ENCODE results near the gene ROR2. TPM values are rescaled to one million over a fixed set of nuclear protein-coding genes. Genes with fewer than 3 reads are reported as not detected.

Gene ROR2
- total and polyA plus RNA-seq, 2 of the 8 experiments (the other 6 are each of a cell fraction or from before 2014, with no cell fraction given), result 2.7 to 4.3 TPM

GRCh38 chr9:91958174-91958573, 8.1 kb upstream of the ROR2 start:
- Histone ChIP-seq H2BK12ac (ENCODE audit: low read depth, low read length) (no peak overlapping the region), H3K36me3 (ENCODE audit: control insufficient read depth in 2 of 4, insufficient read depth in 4 of 4, low read length in 3 of 4) (no peaks in the 10 kb centered on the region), H3K23ac (ENCODE audit: insufficient read length) (no peak overlapping the region), H3K79me2 (ENCODE audit: control insufficient read depth in 1 of 2, insufficient read depth in 2 of 2, low read length in 2 of 2) (no peaks in the 10 kb centered on the region), H3K27ac (ENCODE audit: low read depth, low read length) (no peak overlapping the region), H2BK5ac (ENCODE audit: low read depth, low read length) (no peak overlapping the region), H2BK15ac (ENCODE audit: low read length) (no peak overlapping the region), H3K4me1 (replicated peaks in 1 of 4; ENCODE audit: control insufficient read depth in 3 of 4, insufficient read depth in 4 of 4, low read length in 3 of 4) (peaks cover 2 to 3% (median 2%) of the 10 kb centered on the region in 4 experiments; a peak in 6 of 7 replicates), H2BK20ac (ENCODE audit: low read length) (no peak overlapping the region), H3K4me2 (ENCODE audit: insufficient read depth in 1 of 2, low read depth in 2 of 2, low read length in 2 of 2) (no peak overlapping the region), H4K20me1 (replicated peaks in 1 of 2; ENCODE audit: control insufficient read depth in 1 of 2, insufficient read depth in 2 of 2, low read length in 2 of 2) (no peaks in the 10 kb centered on the region), H4K91ac (replicated peaks; ENCODE audit: insufficient read length, low read length) (no peak overlapping the region), H2AFZ (ENCODE audit: low read length) (no peak overlapping the region), H3K79me1 (ENCODE audit: low read depth, low read length) (no peaks in the 10 kb centered on the region), H4K8ac (ENCODE audit: extremely low read depth, insufficient read depth, low read length) (no peak overlapping the region), H2BK120ac (replicated peaks; ENCODE audit: low read depth, low read length) (no peak overlapping the region), H3K18ac (ENCODE audit: extremely low read depth, low read length) (no peak overlapping the region), H3K14ac (ENCODE audit: insufficient read length) (no peak overlapping the region), H3K4ac (replicated peaks; ENCODE audit: insufficient read length, low read depth, low read length) (no peak overlapping the region), H3K4me3 (ENCODE audit: extremely low read depth in 1 of 4, insufficient read depth in 2 of 4, low read depth in 3 of 4, low read length in 4 of 4) (no peak overlapping the region), H2AK5ac (ENCODE audit: low read depth, low read length) (no peak overlapping the region), H3K9me3 (ENCODE audit: insufficient read depth in 2 of 2, low read depth in 1 of 2, low read length in 1 of 2) (peaks cover 0 to 4% of the 10 kb centered on the region in 2 experiments; a peak in 1 of 4 replicates), H3K9ac (replicated peaks in 1 of 4; ENCODE audit: extremely low read depth in 1 of 4, low read depth in 3 of 4, low read length in 3 of 4) (no peak overlapping the region), H4K5ac (ENCODE audit: insufficient read length, low read depth, low read length) (no peak overlapping the region), H3K23me2 (ENCODE audit: low read depth, low read length) (no peaks in the 10 kb centered on the region), H3K27me3 (replicated peaks in 1 of 4; ENCODE audit: control insufficient read depth in 3 of 4, extremely low read depth in 1 of 4, insufficient read depth in 3 of 4, low read length in 3 of 4) (0 out of 7 replicates have a peak, but pooled peaks cover 0 to 3% (median 0%) of the 10 kb centered on the region in 4 experiments), H3K56ac (replicated peaks; ENCODE audit: insufficient read length, low read depth, low read length) (no peak overlapping the region)
- CTCF ChIA-PET (ENCODE audit: partially characterized antibody), result interaction anchor here (0.5 to 11.7 kb wide), 6 partner anchors 7 to 199 kb away, joined by 3 to 180 read pairs (median 12); no protein-coding TSS in a partner anchor
- FAIRE-seq (no peak), DNase-seq (ENCODE audit: low read depth in 1 of 2, low spot score in 2 of 2) (no peak)
- POLR2A ChIA-PET (ENCODE audit: partially characterized antibody), result no interaction called here
- WGBS, 2 experiments (ENCODE audit: extremely low coverage in 1 of 2, insufficient coverage in 1 of 2, insufficient read length in 1 of 2, insufficient replicate concordance in 2 of 2, low coverage in 1 of 2, low lambda C conversion rate in 2 of 2, missing lambda C conversion rate in 1 of 2), result 87% methylated on average over 5 of the region's 5 CpGs; no CpG with 5 or more reads in 1 of the 2 experiments
- TF ChIP-seq TAF7 (optimal IDR thresholded peaks at IDR 0.05; ENCODE audit: borderline replicate concordance, low read depth, low read length) (no peak), NRF1 (IDR thresholded peaks at IDR 0.05; ENCODE audit: low read depth, low read length) (no peak)
- TF ChIP-seq, protein P1, sequence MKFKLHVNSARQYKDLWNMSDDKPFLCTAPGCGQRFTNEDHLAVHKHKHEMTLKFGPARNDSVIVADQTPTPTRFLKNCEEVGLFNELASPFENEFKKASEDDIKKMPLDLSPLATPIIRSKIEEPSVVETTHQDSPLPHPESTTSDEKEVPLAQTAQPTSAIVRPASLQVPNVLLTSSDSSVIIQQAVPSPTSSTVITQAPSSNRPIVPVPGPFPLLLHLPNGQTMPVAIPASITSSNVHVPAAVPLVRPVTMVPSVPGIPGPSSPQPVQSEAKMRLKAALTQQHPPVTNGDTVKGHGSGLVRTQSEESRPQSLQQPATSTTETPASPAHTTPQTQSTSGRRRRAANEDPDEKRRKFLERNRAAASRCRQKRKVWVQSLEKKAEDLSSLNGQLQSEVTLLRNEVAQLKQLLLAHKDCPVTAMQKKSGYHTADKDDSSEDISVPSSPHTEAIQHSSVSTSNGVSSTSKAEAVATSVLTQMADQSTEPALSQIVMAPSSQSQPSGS (IDR thresholded peaks at IDR 0.05; ENCODE audit: low read length), result no peak

All from H1 (cell line).